Fibroblast of lung (primary cell): ENCODE results near the gene PRCP. TPM values are rescaled to one million over a fixed set of nuclear protein-coding genes. Genes with fewer than 3 reads are reported as not detected.

ENCODE experiments used
- DNase-seq, 2 donors: peaks; one replicate each; pipeline versions ENCODE4 v3.0.0 to v3.0.0-alpha.2; 2010; ENCODE audit warnings: low read depth in 2 of 2
- H2AFZ ChIP-seq: 2 replicates; pipeline ENCODE4 v1.5.1; 2012; ENCODE audit warnings: low read length, control low read depth, inconsistent platforms
- H3K27ac ChIP-seq: 2 replicates; pipeline ENCODE4 v1.5.1; 2011; ENCODE audit warnings: low read length, control low read depth; ENCODE audit not compliant: insufficient read depth
- H3K27me3 ChIP-seq: 2 replicates; pipeline ENCODE4 v1.5.1; 2011; ENCODE audit warnings: mild to moderate bottlenecking, low read length; ENCODE audit not compliant: control insufficient read depth, insufficient read depth
- H3K36me3 ChIP-seq: 2 replicates; pipeline ENCODE4 v1.5.1; 2011; ENCODE audit warnings: low read length; ENCODE audit not compliant: control insufficient read depth, insufficient read depth
- H3K4me1 ChIP-seq: 2 replicates; pipeline ENCODE4 v1.5.1; 2011; ENCODE audit warnings: low read length; ENCODE audit not compliant: control insufficient read depth, insufficient read depth; ENCODE audit errors: extremely low read depth
- H3K4me2 ChIP-seq: 2 replicates; pipeline ENCODE4 v1.5.1; 2011; ENCODE audit warnings: low read length, control low read depth; ENCODE audit not compliant: insufficient read depth; ENCODE audit errors: extremely low read depth
- H3K4me3 ChIP-seq, 4 experiments: fragments of 200-600 bp in 1 of 4; sonication (generic) in 1 of 4; replicated peaks in 1 of 4; 2 replicates each; pipeline ENCODE4 v1.5.1; 2011 to 2016; ENCODE audit warnings: low read length in 4 of 4, low read depth in 3 of 4, mild to moderate bottlenecking in 3 of 4, control low read depth in 2 of 4, inconsistent platforms in 1 of 4, mixed read lengths in 1 of 4; ENCODE audit not compliant: insufficient read depth in 1 of 4; ENCODE audit errors: control extremely low read depth in 1 of 4
- H3K79me2 ChIP-seq: 2 replicates; pipeline ENCODE4 v1.5.1; 2012; ENCODE audit warnings: mild to moderate bottlenecking, low read length, inconsistent platforms; ENCODE audit not compliant: control insufficient read depth, insufficient read depth
- H3K9ac ChIP-seq: 2 replicates; pipeline ENCODE4 v1.5.1; 2011; ENCODE audit warnings: mild to moderate bottlenecking, low read length, control low read depth; ENCODE audit not compliant: insufficient read depth
- H3K9me3 ChIP-seq: 2 replicates; pipeline ENCODE4 v1.5.1; 2012; ENCODE audit warnings: low read depth, low read length; ENCODE audit not compliant: control insufficient read depth, insufficient read depth
- H4K20me1 ChIP-seq: 2 replicates; pipeline ENCODE4 v1.5.1; 2011; ENCODE audit warnings: low read length; ENCODE audit not compliant: control insufficient read depth, insufficient read depth; ENCODE audit errors: extremely low read depth
- CTCF ChIP-seq, 2 donors: IDR thresholded peaks in 1 of 2; conservative IDR thresholded peaks in 1 of 2; 1 replicate in 1 of 2; 2 replicates in 1 of 2; pipeline ENCODE4 v1.5.1; 2011 to 2012; ENCODE audit warnings: low read length in 2 of 2, control low read depth in 1 of 2, inconsistent platforms in 1 of 2, low read depth in 1 of 2, mild to moderate bottlenecking in 1 of 2
- EZH2 ChIP-seq: IDR thresholded peaks from 2 replicates; pipeline ENCODE4 v1.5.1; 2012; ENCODE audit warnings: low read length, control low read depth, mild to moderate bottlenecking; ENCODE audit errors: missing control alignments
- polyA plus RNA-seq, 2 donors: library from polyadenylated mRNA; depleted of rRNA in 1 of 2; stranded (reverse) in 1 of 2; unstranded in 1 of 2; fragments of >200 nt; gene quantifications; 2 replicates each; pipeline ENCODE4 v1.2.1, GENCODE V29; 2011 to 2012; ENCODE audit warnings: missing spikeins in 1 of 2
- total RNA-seq: library from RNA; depleted of rRNA; stranded (reverse); fragments of >200 nt; gene quantifications from 2 replicates; pipeline ENCODE4 v1.2.1, GENCODE V29; 2014

The PRCP gene
- total and polyA plus RNA-seq, 2 donors (not counting 1 experiment from before 2014, with no cell fraction given) = 107 to 167 TPM

- Histone ChIP-seq H3K79me2 (no peaks in the 10 kb centered on the region), H3K4me2 (no peak overlapping the region), H4K20me1 (no peaks in the 10 kb centered on the region), H3K4me1 (no peaks in the 10 kb centered on the region), H3K36me3 (no peaks in the 10 kb centered on the region), H3K27ac (no peak overlapping the region), H2AFZ (no peak overlapping the region), H3K9ac (no peak overlapping the region), H3K27me3 (no peaks in the 10 kb centered on the region), H3K4me3 (no peak overlapping the region), H3K9me3 (no peaks in the 10 kb centered on the region)
- DNase-seq = no peak
- TF ChIP-seq EZH2 (no peak), CTCF (conservative IDR thresholded peaks at IDR 0.05 in 1 of 2, IDR thresholded peaks at IDR 0.05 in 1 of 2; ENCODE audit: low read depth in 1 of 2, low read length in 2 of 2) (no peak)
These were observed 68.9 kb downstream of the PRCP start for GRCh38 chr11:82831364-82831763.

- Histone ChIP-seq H4K20me1 (no peaks in the 10 kb centered on the region), H3K9me3 (no peaks in the 10 kb centered on the region)
- DNase-seq = no peak
These were observed 69.5 kb downstream of the PRCP start for GRCh38 chr11:82830746-82831145.

GRCh38 chr11:82829101-82829500 is 71.1 kb downstream of the PRCP start:
- no peak overlapping the region for H3K9ac ChIP-seq
- H3K9me3 ChIP-seq = no peaks in the 10 kb centered on the region
- no peaks in the 10 kb centered on the region for H3K36me3 ChIP-seq
- H3K27me3 ChIP-seq = no peaks in the 10 kb centered on the region
- H3K27ac ChIP-seq = no peak overlapping the region
- H2AFZ ChIP-seq = no peak overlapping the region
- TF ChIP-seq CTCF (conservative IDR thresholded peaks at IDR 0.05 in 1 of 2, IDR thresholded peaks at IDR 0.05 in 1 of 2; ENCODE audit: low read depth in 1 of 2, low read length in 2 of 2) (no peak), EZH2 (no peak)
- no peak for DNase-seq
- no peak overlapping the region for H3K4me2 ChIP-seq
- H4K20me1 ChIP-seq = no peaks in the 10 kb centered on the region
- H3K79me2 ChIP-seq = no peaks in the 10 kb centered on the region
- H3K4me1 ChIP-seq = no peaks in the 10 kb centered on the region
- H3K4me3 ChIP-seq = no peak overlapping the region

More at GRCh38 chr11:82830746-82831145, 69.5 kb downstream of the PRCP start:
- Histone ChIP-seq H3K4me1 (no peaks in the 10 kb centered on the region), H3K27me3 (no peaks in the 10 kb centered on the region), H2AFZ (no peak overlapping the region), H3K79me2 (no peaks in the 10 kb centered on the region), H3K27ac (no peak overlapping the region), H3K4me3 (no peak overlapping the region), H3K4me2 (no peak overlapping the region), H3K36me3 (no peaks in the 10 kb centered on the region), H3K9ac (no peak overlapping the region)
- TF ChIP-seq CTCF (conservative IDR thresholded peaks at IDR 0.05 in 1 of 2, IDR thresholded peaks at IDR 0.05 in 1 of 2; ENCODE audit: low read depth in 1 of 2, low read length in 2 of 2) = no peak
